ENCODE results near the gene PRKAG1. TPM values are rescaled to one million over a fixed set of nuclear protein-coding genes. Genes with fewer than 3 reads are reported as not detected.

Gene PRKAG1
- total RNA-seq, 1 experiment from 2014 or later, result 41.6 TPM

- TF ChIP-seq PREB (CRISPR knock-in tag; IDR thresholded peaks at IDR 0.05; ENCODE audit: borderline replicate concordance), result no peak
- no peak for TF ChIP-seq ERG (CRISPR knock-in tag; IDR thresholded peaks at IDR 0.05)
- TF ChIP-seq TCF7 (CRISPR knock-in tag; IDR thresholded peaks at IDR 0.05; ENCODE audit: low read depth), result no peak
These were observed 60.6 kb downstream of the PRKAG1 start (continued) for GRCh38 chr12:48958049-48958388.

DNA sequence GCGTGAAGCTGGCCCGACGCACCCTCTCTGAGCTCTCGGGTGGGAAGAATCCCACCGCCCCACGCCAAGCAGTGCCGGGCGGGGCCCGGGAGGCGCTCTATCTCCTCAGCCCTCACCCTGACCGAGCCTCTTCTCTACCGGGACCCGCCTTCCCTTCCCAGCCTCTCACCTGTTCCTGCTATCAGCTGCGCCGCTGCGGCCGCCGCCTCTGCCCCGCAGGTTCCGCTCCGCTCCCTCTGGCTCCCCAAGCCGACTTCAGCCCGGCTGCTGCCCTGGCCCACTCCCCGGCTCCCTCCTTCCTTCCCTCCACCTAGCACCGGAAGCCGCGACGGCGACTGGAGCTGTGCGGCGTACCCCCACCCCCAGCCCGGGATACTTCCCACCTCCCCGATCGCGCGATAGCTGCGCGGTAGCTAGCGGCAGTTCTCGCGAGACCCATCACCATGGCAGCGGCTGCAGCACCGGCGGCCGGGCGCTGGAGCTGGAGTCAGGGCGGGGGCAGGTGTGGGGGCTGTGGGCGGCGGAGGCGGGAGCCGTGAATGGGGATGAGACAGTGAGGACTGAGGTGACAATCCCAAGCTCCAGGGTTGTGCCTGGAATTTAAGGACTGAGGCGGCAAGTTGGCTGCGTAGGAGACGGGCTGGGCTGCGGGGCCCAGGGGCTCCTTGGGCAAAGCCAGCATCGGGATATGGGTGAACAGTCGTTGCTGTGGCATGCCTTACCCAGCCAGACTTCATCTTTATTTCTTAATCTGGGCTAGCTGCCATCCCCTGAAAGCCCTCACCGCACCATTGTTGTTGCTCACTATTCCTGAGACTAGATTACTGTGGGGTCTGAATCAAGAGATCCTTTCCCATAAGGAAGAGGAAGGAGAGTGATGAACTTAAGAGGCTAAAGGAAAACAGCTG is 61.2 kb downstream of the PRKAG1 start, which contains the start of gene ARF3:
Gene ARF3 (minus strand): TSS at position 347 of the 908 bp plus-strand sequence. CDS start 16,392 bp downstream, outside the sequence.
- no peaks in the 10 kb centered on the region for H3K9me3 Mint-ChIP-seq
- ATAC-seq (peak; percentile 89), DNase-seq (ENCODE audit: low spot score) (peak; percentile 98)
- peaks cover 7% of the 10 kb centered on the region; the same call in 1 of the 2 replicates for H3K27me3 Mint-ChIP-seq (ENCODE audit: low read depth)
- peaks cover 17% of the 10 kb centered on the region for H3K36me3 Mint-ChIP-seq
- CTCF ChIA-PET, result interaction anchor here (0.7 to 3.6 kb wide), 21 partner anchors 9 to 204 kb away, joined by 3 to 38 read pairs (median 9); partner anchors contain the start of genes FKBP11, RND1, WNT1 and WNT10B
- peaks cover 31% of the 10 kb centered on the region for H3K4me1 Mint-ChIP-seq
- peak within 1 kb of the TSS; percentile 97 for H3K27ac Mint-ChIP-seq
- POLR2A ChIA-PET, result interaction anchor here (0.6 to 2.2 kb wide), 13 partner anchors 9 to 385 kb away, joined by 3 to 10 read pairs (median 5); partner anchors contain the start of genes DDX23, FKBP11, RND1 and WNT10B
- H3K4me3 Mint-ChIP-seq, result peak within 1 kb of the TSS; percentile 95
- peak; percentile 15; the same call in 1 of the 2 replicates for TF ChIP-seq SMAD3 (CRISPR knock-in tag; IDR thresholded peaks at IDR 0.05; ENCODE audit: borderline replicate concordance)
- TF ChIP-seq KAT7 (CRISPR knock-in tag; IDR thresholded peaks at IDR 0.05; ENCODE audit: borderline replicate concordance), result 0 out of 2 replicates have a peak, but pooled peaks have one; percentile 45
- TF ChIP-seq CREM (CRISPR knock-in tag; IDR thresholded peaks at IDR 0.05), result 0 out of 2 replicates have a peak, but pooled peaks have one; percentile 19
- TF ChIP-seq NFE2L1 (CRISPR knock-in tag; IDR thresholded peaks at IDR 0.05), result no peak
- TF ChIP-seq STAT6 (CRISPR knock-in tag; conservative IDR thresholded peaks at IDR 0.05; ENCODE audit: low read depth), result no peak
- 0 out of 2 replicates have a peak, but pooled peaks have one; percentile 49 for TF ChIP-seq CBFB (CRISPR knock-in tag; IDR thresholded peaks at IDR 0.05; ENCODE audit: low read depth)
- TF ChIP-seq, protein P1, sequence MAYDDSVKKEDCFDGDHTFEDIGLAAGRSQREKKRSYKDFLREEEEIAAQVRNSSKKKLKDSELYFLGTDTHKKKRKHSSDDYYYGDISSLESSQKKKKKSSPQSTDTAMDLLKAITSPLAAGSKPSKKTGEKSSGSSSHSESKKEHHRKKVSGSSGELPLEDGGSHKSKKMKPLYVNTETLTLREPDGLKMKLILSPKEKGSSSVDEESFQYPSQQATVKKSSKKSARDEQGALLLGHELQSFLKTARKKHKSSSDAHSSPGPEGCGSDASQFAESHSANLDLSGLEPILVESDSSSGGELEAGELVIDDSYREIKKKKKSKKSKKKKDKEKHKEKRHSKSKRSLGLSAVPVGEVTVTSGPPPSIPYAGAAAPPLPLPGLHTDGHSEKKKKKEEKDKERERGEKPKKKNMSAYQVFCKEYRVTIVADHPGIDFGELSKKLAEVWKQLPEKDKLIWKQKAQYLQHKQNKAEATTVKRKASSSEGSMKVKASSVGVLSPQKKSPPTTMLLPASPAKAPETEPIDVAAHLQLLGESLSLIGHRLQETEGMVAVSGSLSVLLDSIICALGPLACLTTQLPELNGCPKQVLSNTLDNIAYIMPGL (CRISPR knock-in tag; IDR thresholded peaks at IDR 0.05), result peak; percentile 95
- TF ChIP-seq PRRX2 (CRISPR knock-in tag; IDR thresholded peaks at IDR 0.05), result no peak
- TF ChIP-seq SP1 (CRISPR knock-in tag; conservative IDR thresholded peaks at IDR 0.05), result peak; percentile 77
- TF ChIP-seq IRF2 (CRISPR knock-in tag; IDR thresholded peaks at IDR 0.05; ENCODE audit: borderline replicate concordance, low read depth), result no peak
- TF ChIP-seq TEAD1 (CRISPR knock-in tag; IDR thresholded peaks at IDR 0.05), result peak; percentile 75
- peak; percentile 39; the same call in 1 of the 2 replicates for TF ChIP-seq GABPB1 (CRISPR knock-in tag; IDR thresholded peaks at IDR 0.05)
- no peak for TF ChIP-seq ATF1 (CRISPR knock-in tag; IDR thresholded peaks at IDR 0.05)
- peak; percentile 68 for TF ChIP-seq MAX (CRISPR knock-in tag; IDR thresholded peaks at IDR 0.05)
- TF ChIP-seq ZNF232 (CRISPR knock-in tag; IDR thresholded peaks at IDR 0.05), result peak; percentile 77; the same call in 1 of the 2 replicates
- TF ChIP-seq ZNF317 (CRISPR knock-in tag; IDR thresholded peaks at IDR 0.05; ENCODE audit: borderline replicate concordance, low read depth), result 0 out of 2 replicates have a peak, but pooled peaks have one; percentile 39
- TF ChIP-seq AR (CRISPR knock-in tag; IDR thresholded peaks at IDR 0.05), result no peak
- TF ChIP-seq, protein P2, sequence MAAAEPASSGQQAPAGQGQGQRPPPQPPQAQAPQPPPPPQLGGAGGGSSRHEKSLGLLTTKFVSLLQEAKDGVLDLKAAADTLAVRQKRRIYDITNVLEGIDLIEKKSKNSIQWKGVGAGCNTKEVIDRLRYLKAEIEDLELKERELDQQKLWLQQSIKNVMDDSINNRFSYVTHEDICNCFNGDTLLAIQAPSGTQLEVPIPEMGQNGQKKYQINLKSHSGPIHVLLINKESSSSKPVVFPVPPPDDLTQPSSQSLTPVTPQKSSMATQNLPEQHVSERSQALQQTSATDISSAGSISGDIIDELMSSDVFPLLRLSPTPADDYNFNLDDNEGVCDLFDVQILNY (CRISPR knock-in tag; IDR thresholded peaks at IDR 0.05), result peak; percentile 35; the same call in 1 of the 2 replicates
- peak; percentile 57; the same call in 1 of the 2 replicates for TF ChIP-seq TP53 (CRISPR knock-in tag; IDR thresholded peaks at IDR 0.05)
